ENCODE measurements around the gene LRMDA. TPM values are rescaled to one million over a fixed set of nuclear protein-coding genes. Genes with fewer than 3 reads are reported as not detected.
A peak's percentile ranks its signal among the peaks of the same experiment; 100 is the strongest.

The LRMDA gene
- total and polyA plus RNA-seq, 12 donors = 30.7 to 132 (median 78.1) TPM

- H3K27me3 ChIP-seq = no peaks in the 10 kb centered on the region
- no peak overlapping the region for H3K4me3 ChIP-seq
- H3K4me1 ChIP-seq (replicated peaks in 1 of 2) = peaks cover 24 to 44% of the 10 kb centered on the region in 2 donors
- no peaks in the 10 kb centered on the region for H3K9me3 ChIP-seq (replicated peaks in 1 of 3)
- peak; percentile 57 to 92 (median 86) for DNase-seq
- 28 to 36% (median 30%) methylated on average over 3 of the region's 3 CpGs for WGBS, 4 donors
- TF ChIP-seq POLR2A (IDR thresholded peaks at IDR 0.05) = peak in 1 of 2 donors; percentile 63
- no peak for TF ChIP-seq CTCF (IDR thresholded peaks at IDR 0.05)
- intact Hi-C loops (cut with DNase I) = loop anchor here in 1 of 2 donors (10.0 kb wide), 1 partner anchor 64 kb away; the partner anchor contains the start of gene ZNF503
- peak overlapping the region; percentile 42 to 90 (median 70) for H3K27ac ChIP-seq
- no peaks in the 10 kb centered on the region for H3K36me3 ChIP-seq (replicated peaks in 1 of 2)
Measured at GRCh38 chr10:75469006-75469616, 37.7 kb downstream of the LRMDA start.

GRCh38 chr10:75470901-75471300 lies 39.5 kb downstream of the LRMDA start:
- Histone ChIP-seq H3K27me3 (no peaks in the 10 kb centered on the region), H3K36me3 (replicated peaks in 1 of 2) (no peaks in the 10 kb centered on the region), H3K27ac (peak overlapping the region in 1 of 5 donors; percentile 90), H3K4me3 (no peak overlapping the region), H3K4me1 (replicated peaks in 1 of 2) (peaks cover 16 to 31% of the 10 kb centered on the region in 2 donors), H3K9me3 (replicated peaks in 1 of 3) (no peaks in the 10 kb centered on the region)
- no peak for DNase-seq
- WGBS, 4 donors = 71 to 87% (median 76%) methylated on average over 4 of the region's 4 CpGs
- TF ChIP-seq CTCF (IDR thresholded peaks at IDR 0.05) (no peak), POLR2A (IDR thresholded peaks at IDR 0.05) (no peak)
- intact Hi-C loops (cut with DNase I) = no loop called here

GRCh38 chr10:75472685-75473084 lies 41.3 kb downstream of the LRMDA start:
- no peak overlapping the region for H3K4me3 ChIP-seq
- intact Hi-C loops (cut with DNase I) = no loop called here
- 76 to 100% (median 87%) methylated on average over 2 of the region's 2 CpGs for WGBS, 4 donors
- TF ChIP-seq CTCF (IDR thresholded peaks at IDR 0.05) (no peak), POLR2A (IDR thresholded peaks at IDR 0.05) (no peak)
- no peaks in the 10 kb centered on the region for H3K9me3 ChIP-seq (replicated peaks in 1 of 3)
- no peak overlapping the region for H3K27ac ChIP-seq
- no peaks in the 10 kb centered on the region for H3K27me3 ChIP-seq
- no peaks in the 10 kb centered on the region for H3K36me3 ChIP-seq (replicated peaks in 1 of 2)
- H3K4me1 ChIP-seq (replicated peaks in 1 of 2) = peaks cover 16 to 24% of the 10 kb centered on the region in 2 donors
- peak in 1 of 7 donors; percentile 40 for DNase-seq

- H3K4me3 ChIP-seq = no peak overlapping the region
- no peak overlapping the region for H3K27ac ChIP-seq
- DNase-seq = no peak
- H3K27me3 ChIP-seq = no peaks in the 10 kb centered on the region
- intact Hi-C loops (cut with DNase I) = no loop called here
- H3K9me3 ChIP-seq (replicated peaks in 1 of 3) = no peaks in the 10 kb centered on the region
- H3K36me3 ChIP-seq (replicated peaks in 1 of 2) = no peaks in the 10 kb centered on the region
- H3K4me1 ChIP-seq (replicated peaks in 1 of 2) = peaks cover 6 to 14% of the 10 kb centered on the region in 2 donors
- TF ChIP-seq POLR2A (IDR thresholded peaks at IDR 0.05) = no peak
- no peak for TF ChIP-seq CTCF (IDR thresholded peaks at IDR 0.05)
Measured at GRCh38 chr10:75474106-75474505, 42.7 kb downstream of the LRMDA start.

Data from adrenal gland (tissue), 12 donors.